Thoracic aorta (tissue), 2 donors: Measurements from ENCODE around the gene ACY1. TPM values are rescaled to one million over a fixed set of nuclear protein-coding genes. Genes with fewer than 3 reads are reported as not detected.

Source experiments
- ATAC-seq: fragments of 150-250 bp; one replicate; pipeline ENCODE4 v1.8.0; 2017; ENCODE audit warnings: low read depth; ENCODE audit not compliant: insufficient number of reproducible peaks, low FRiP score
- DNase-seq: peaks from one replicate; pipeline ENCODE4 v3.0.0-alpha.2; 2020; ENCODE audit warnings: low spot score
- H3K27ac ChIP-seq, 2 donors: fragments of 200-600 bp; sonication (generic); 1 replicate in 1 of 2; 2 replicates in 1 of 2; pipeline ENCODE4 v1.5.1; 2016; ENCODE audit warnings: mild to moderate bottlenecking in 2 of 2, moderate library complexity in 2 of 2
- H3K27me3 ChIP-seq: fragments of 200-600 bp; sonication (generic); replicated peaks from 2 replicates; pipeline ENCODE4 v1.6.0; 2016; ENCODE audit warnings: mild to moderate bottlenecking; ENCODE audit not compliant: insufficient read depth
- H3K36me3 ChIP-seq: fragments of 200-600 bp; sonication (generic); one replicate; pipeline ENCODE4 v1.5.1; 2016
- H3K4me1 ChIP-seq, 2 donors: fragments of 200-600 bp; sonication (generic); 1 replicate in 1 of 2; 2 replicates in 1 of 2; pipeline versions ENCODE4 v1.5.1 to v1.6.0; 2016; ENCODE audit warnings: low read depth in 2 of 2, mild to moderate bottlenecking in 1 of 2; ENCODE audit not compliant: control insufficient read depth in 1 of 2
- H3K4me3 ChIP-seq: fragments of 200-600 bp; sonication (generic); 2 replicates; pipeline ENCODE4 v1.5.1; 2016; ENCODE audit warnings: mild to moderate bottlenecking
- H3K9me3 ChIP-seq: fragments of 200-600 bp; sonication (generic); 2 replicates; pipeline ENCODE4 v1.5.1; 2016
- CTCF ChIP-seq: fragments of 200-600 bp; sonication (generic); IDR thresholded peaks from one replicate; pipeline ENCODE4 v1.5.1; 2019; ENCODE audit warnings: antibody characterized with exemption
- total RNA-seq, 2 donors: library from RNA; depleted of rRNA; stranded (reverse); fragments of >200 nt; gene quantifications; one replicate each; pipeline versions ENCODE4 v1.1.0 to v1.2.3, GENCODE V29; 2016

ACY1 gene
- total RNA-seq, 2 donors from 2014 or later = 6.1 to 12.3 TPM

GRCh38 chr3:51941798-51942602 lies 41.3 kb upstream of the ACY1 start, which contains the start of the genes PARP3 and RRP9:
TSS of gene PARP3 (plus strand) at chr3:51942363. CDS start at chr3:51943356, 993 bp downstream.
TSS of gene RRP9 (minus strand) at chr3:51941904. CDS start at chr3:51941867, 37 bp downstream.
- Histone ChIP-seq H3K4me3 (peak within 1 kb of the TSS; percentile 86), H3K9me3 (no peaks in the 10 kb centered on the region), H3K27ac (peak within 1 kb of the TSS; percentile 94 to 98), H3K4me1 (peaks cover 12 to 27% of the 10 kb centered on the region in 2 donors), H3K36me3 (peaks cover 1% of the 10 kb centered on the region), H3K27me3 (no peaks in the 10 kb centered on the region)
- peak; percentile 100 for TF ChIP-seq CTCF
- ATAC-seq (peak; percentile 93), DNase-seq (peak; percentile 100)

DNA sequence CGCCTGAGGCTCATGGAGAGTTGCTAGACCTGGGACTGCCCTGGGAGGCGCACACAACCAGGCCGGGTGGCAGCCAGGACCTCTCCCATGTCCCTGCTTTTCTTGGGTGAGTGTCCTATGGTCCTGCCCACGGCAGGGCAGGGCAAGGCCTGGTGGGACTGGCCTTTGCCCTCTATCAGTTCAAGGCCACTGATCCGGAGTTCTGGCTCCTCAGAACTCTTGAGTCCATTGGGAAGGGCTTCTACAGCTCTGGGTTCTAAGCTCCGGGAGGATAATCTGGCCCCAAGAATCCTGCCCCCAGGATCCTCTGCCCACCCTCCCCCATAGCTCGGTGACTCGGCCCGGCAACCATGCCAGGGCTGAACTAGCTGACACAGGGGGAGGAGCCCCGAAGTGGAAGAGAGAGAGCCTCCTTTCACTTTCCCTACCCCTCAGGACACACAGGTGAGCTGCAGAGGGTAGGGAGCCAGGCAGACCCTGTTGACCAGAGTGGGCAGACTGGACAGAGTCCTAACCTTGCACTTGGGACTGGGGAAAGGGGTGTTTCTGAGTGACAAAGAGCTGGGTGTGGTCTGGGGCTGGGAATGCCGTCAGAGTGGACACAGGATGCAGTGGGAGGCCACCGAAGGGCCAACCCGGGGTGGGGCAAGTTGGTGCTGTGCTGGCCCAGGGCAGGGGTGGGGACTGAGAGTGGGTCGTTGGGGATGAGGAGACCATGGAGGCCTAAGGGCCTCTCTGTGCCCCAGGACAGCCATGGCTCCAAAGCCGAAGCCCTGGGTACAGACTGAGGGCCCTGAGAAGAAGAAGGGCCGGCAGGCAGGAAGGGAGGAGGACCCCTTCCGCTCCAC lies 40.5 kb upstream of the ACY1 start:
- Histone ChIP-seq H3K27ac (peak overlapping the region; percentile 94 to 98), H3K4me3 (peak overlapping the region; percentile 86), H3K27me3 (no peaks in the 10 kb centered on the region), H3K4me1 (peaks cover 12 to 27% of the 10 kb centered on the region in 2 donors), H3K9me3 (no peaks in the 10 kb centered on the region), H3K36me3 (no peaks in the 10 kb centered on the region)
- DNase-seq (no peak), ATAC-seq (peak; percentile 32)
- TF ChIP-seq CTCF = no peak

DNA sequence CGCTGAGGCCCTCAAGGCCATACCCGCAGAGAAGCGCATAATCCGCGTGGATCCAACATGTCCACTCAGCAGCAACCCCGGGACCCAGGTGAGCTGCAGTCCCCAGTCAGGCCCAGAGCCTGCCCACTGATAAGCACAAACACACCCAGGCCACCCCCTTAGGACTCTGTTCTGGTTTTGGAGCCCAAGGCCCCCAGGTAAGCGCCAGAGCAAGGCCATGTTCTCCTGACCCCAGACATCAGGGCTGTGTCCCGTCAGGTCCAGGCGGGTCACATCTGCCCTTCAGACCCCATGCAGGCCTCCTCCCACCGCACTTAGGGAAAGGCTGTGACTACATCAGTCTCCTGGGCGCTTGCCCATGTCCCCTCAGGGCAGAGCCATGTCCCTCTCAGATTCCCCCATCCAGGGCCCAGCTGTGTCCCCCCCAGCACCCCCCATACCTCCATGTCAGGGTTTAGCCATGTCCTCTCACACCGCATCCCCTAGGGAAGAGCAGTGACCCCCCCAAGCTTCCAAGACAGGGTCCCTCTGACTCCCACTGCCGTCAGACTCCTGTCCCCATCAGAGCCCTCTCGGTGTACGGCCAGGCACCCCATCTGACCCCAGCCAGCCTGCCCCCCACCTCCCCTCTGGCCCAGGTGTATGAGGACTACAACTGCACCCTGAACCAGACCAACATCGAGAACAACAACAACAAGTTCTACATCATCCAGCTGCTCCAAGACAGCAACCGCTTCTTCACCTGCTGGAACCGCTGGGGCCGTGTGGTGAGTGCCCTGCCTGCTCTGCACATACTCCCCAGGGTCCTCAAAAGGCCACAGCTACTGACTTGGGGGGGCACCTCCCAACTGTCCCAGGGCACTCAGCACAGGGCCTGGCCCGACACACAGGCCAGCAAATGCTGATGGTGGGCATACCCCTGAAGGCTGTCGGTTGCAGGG lies 39.6 kb upstream of the ACY1 start:
- H3K9me3 ChIP-seq = no peaks in the 10 kb centered on the region
- peak overlapping the region; percentile 86 for H3K4me3 ChIP-seq
- peak overlapping the region; percentile 94 to 98 for H3K27ac ChIP-seq
- no peaks in the 10 kb centered on the region for H3K27me3 ChIP-seq
- peaks cover 12 to 27% of the 10 kb centered on the region in 2 donors for H3K4me1 ChIP-seq
- DNase-seq = no peak
- no peak for ATAC-seq
- TF ChIP-seq CTCF = no peak
- H3K36me3 ChIP-seq = no peaks in the 10 kb centered on the region

DNA sequence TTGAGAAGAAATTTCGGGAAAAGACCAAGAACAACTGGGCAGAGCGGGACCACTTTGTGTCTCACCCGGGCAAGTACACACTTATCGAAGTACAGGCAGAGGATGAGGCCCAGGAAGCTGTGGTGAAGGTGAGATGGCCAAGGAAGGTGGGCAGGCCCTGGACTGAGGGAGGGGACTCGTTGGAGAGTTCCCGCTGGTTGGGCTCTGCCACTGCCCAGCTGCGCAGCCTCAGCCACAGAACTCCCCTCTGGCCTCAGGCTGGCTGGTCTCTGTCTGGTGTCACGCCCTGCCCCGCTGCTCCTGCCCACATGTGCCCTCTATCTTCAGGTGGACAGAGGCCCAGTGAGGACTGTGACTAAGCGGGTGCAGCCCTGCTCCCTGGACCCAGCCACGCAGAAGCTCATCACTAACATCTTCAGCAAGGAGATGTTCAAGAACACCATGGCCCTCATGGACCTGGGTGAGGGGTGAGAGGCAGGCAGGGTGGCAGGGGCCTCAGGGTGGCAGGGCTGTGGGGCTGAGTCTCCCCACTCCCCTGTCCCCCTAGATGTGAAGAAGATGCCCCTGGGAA lies 38.8 kb upstream of the ACY1 start:
- H3K4me3 ChIP-seq = no peak overlapping the region
- H3K27ac ChIP-seq = no peak overlapping the region
- H3K9me3 ChIP-seq = no peaks in the 10 kb centered on the region
- DNase-seq (no peak), ATAC-seq (no peak)
- TF ChIP-seq CTCF = no peak
- no peaks in the 10 kb centered on the region for H3K27me3 ChIP-seq
- peaks cover 12 to 27% of the 10 kb centered on the region in 2 donors for H3K4me1 ChIP-seq
- no peaks in the 10 kb centered on the region for H3K36me3 ChIP-seq
